Ammon's horn (tissue), 1 donor: Measurements from ENCODE around the gene TEX48.

Experiments
- DNase-seq: peaks from one replicate; pipeline ENCODE4 v3.0.0-alpha.2; 2016; ENCODE audit warnings: low spot score

The TEX48 gene

GRCh38 chr9:114681594-114682332 lies at the start of gene TEX48:
Gene TEX48 (minus strand): TSS chr9:114682192. CDS start chr9:114671723, 10,469 bp downstream.
- peak; percentile 71 for DNase-seq

DNA sequence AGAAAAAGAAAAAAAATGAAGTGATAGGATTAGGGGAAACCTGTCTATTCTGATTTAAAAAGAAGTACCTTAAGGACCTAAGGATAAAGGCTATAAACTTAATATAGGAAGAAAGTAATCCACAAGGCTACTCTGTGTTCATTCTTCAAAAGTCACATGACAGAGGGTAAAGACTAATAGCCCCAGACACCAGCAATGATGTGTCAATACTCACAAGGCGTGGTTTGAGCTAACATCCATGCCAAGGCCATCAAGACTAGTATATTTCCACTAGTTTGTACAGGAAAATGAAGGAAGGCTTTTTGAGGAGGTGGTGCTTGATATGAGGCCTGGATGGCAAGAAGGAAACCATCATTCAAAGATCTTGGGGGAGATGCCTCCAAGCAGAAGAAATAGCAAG lies 49.7 kb upstream of the TEX48 start:
- no peak for DNase-seq

- DNase-seq, result peak; percentile 46
Observed at GRCh38 chr9:114729706-114730105, 47.7 kb upstream of the TEX48 start.

- no peak for DNase-seq
Observed at GRCh38 chr9:114725930-114726329, 43.9 kb upstream of the TEX48 start.

- DNase-seq, result no peak
Observed at GRCh38 chr9:114724744-114725143, 42.8 kb upstream of the TEX48 start.

GRCh38 chr9:114723931-114724330 lies 41.9 kb upstream of the TEX48 start:
- DNase-seq, result no peak

DNA sequence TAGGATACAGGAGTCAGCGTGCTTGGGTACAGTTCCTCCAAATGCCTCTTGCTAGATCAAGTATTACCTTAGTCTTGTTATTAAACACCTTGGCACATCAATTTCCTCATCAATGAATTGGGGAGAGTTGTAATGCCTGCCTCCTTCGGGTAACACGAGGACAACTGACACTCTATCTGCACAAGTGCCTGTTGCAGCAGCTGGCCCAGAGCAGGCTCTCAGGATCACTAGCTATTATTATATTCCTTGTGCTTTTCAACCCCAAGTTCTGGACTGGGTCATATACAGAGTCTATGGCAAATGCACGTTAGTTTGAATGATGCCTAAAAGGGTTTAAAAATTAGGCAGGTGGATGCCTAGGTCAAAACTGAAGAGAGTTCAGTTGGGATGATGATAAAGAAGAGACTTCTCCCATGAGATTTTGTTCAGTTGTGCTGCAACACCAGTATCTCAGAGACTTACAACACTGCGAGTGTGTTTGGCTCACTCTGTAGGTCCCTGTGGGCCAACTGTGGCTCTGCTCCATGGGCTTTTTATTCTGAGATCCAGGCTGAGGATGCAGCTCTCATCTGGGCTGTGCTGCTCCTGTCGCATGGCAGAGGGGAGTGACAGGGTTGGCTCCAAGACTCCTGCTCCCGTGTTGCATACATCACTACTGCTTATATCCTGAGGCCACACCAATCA lies 41.1 kb upstream of the TEX48 start:
- DNase-seq, result no peak

DNA sequence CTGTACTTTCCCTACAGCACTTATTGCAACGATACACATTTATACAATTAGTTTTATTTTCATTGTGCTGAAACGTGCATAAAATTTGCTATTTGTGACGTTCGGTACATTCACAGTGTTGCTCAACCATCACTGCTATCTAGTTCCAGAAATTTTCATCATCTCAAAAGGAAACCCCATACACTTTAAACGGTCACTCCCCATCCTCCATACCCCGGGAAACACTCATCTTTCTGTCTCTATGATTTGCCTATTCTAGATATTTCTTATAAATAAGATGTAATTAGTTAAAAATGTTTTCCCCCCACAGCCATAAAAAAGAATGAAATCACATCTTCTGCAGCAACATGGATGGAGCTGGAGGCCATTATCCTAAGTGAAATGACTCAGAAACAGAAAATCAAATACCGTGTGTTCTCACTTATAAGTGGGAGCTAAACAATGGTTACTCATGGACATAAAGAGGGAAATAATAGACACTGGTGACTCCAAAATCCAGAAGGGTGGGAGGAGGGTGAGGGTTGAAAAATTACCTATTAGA lies 40.2 kb upstream of the TEX48 start:
- no peak for DNase-seq

DNA sequence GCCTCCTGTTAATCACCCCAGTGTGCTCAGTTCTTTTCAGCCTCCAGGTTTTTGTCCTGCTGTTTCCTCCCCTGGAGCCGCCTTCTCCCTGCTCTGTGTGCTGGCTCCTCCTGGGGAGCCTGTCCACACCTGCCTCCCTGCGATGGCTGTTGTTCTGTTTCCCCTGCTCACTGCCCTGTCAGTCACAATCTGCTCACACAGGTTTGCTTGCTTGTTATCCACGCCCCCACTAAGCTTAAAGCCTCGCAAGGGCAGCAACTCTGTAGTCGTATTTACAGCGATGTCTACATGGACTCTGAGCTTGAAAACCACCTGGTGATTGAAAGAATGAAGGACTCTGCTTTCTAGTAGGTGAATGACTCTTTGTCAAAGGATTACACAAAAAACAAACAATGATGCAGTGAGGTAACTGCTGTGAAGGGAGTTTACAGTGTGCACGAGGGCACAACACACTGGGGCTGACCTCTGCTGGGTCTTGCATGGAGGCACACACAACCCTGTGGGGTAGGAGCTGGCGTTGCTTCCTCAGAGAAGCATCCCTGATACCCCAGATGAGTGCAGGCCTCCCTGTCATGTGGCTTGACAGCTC lies 39.6 kb upstream of the TEX48 start:
- DNase-seq, result no peak

DNA sequence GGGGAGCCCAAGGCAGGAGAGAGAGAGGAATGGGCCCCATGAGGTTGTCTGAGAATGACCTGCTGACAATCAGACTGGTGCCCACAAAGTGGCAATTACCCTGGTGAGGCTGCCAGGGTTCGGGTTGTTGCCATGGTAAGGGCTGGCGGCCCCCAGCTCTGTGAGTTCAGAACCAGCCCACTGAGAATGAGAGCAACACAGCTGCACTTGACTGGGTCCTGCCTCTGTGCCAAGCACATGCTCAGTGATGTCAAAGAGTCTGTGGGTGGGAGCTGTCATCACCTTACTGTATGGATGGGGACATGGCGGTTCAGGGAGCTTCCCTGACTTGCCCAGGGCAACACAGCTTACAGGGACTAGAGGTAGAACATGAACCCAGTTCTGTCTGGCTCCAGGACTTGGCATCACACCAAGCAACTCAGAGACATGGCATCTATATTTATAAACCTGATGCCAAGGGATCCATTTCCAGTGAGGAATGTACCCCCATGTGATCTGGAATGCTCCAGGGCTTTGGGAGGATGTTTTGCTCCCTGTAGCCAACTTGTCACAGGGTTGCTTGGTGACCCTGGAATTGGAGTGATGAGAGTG lies 38.2 kb upstream of the TEX48 start:
- no peak for DNase-seq

DNA sequence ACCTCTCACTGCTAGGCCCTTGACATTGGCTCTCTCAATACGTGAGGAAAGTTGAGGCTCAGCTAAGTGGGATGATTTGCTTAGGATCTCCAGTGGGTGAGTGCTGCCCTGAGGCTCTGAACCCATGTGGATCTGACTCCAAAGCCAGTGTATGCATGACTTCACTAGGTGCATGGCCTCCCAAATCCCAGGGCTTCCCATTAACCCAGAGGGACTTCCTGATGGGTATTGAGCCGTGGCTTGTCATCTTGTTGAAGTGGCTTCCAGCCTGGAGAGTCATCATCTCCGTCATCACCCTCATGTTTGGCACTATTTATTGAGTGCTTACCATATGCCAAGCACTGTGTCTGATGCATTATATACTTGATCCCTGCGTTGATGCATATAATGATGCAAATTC lies 37.3 kb upstream of the TEX48 start:
- DNase-seq, result no peak

DNA sequence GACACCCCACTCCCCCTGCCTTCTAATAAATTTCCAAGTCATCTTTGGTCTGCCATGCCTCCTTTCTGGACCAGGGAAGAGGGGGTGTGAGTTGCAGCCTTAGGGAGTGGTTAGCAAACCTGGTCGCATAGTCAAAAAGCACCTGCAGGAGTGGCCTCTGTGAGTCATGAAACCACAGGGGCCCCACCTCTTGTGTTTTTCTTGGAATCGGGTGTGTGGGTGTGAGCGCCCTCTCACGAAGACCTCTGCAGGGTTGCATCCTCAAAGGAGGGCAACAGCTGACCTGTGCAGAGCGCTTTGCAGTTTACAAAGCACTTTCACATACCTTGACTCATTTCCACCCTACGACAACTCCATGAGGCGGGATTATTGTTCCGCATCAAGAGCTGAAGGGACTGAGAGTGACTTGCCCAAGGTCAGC lies 36.8 kb upstream of the TEX48 start:
- no peak for DNase-seq

- no peak for DNase-seq
Observed at GRCh38 chr9:114717908-114718486, 36.0 kb upstream of the TEX48 start.

DNA sequence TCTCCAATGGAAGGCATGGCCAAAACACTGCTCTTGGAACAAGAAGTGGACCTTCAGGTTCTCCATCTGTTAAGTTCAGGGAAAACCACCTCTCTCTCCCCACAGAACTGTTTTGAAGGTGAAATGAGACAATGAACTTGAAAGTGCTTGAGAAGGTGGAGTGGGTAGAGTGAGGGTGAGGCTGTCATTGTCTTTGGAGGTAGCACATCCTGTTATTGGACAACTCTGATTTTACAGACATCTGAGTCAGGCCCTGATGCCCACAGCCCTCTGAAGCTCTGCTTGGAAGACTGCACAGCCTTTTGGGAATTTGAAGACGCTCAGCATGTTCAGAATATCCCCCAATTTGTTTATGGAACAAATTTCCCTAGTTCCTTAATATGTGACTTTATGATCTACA lies 27.6 kb upstream of the TEX48 start:
- no peak for DNase-seq

DNA sequence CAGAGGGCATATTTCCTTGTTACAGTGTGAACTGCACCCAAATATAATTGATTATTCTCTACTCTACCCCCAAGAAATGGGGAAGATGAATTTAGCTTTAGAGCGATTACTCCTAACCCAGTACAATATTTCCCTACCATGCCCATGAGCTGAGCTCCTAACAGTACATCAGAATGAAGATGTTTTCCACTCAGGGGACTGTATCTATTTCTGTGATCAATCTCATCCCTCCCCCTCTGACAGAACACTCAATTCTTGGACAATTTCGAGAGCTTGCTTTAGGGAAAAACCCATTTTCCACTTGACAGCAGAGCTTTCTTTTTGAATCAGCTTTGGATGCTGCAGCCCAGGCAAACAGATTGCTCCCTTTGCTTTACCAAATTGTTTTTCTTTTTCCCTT lies 24.7 kb upstream of the TEX48 start:
- DNase-seq, result no peak

DNA sequence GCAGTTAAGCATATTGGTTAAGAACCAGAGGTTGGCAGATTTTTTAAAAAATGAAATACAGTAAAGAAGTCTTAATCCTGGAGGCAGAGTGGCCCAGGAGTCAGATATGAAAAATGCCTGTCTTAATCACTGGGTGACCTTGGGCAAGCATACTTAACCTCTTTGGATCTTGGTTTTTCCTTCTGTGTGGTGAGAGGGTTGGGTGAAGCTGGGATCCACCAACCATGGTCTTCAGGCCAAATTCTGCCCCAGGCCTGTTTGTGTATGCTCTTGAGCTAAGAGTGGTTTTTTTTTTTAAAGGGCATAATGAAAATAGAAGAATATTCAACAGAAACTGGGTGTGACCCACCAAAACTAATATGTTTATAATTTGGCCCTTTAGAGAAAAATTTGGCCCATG lies 20.0 kb upstream of the TEX48 start:
- DNase-seq, result no peak

GRCh38 chr9:114697951-114698351 lies 16.0 kb upstream of the TEX48 start:
- DNase-seq, result no peak

GRCh38 chr9:114696814-114697544 lies 15.0 kb upstream of the TEX48 start:
- DNase-seq, result no peak

- DNase-seq, result no peak
Observed at GRCh38 chr9:114695948-114696347, 14.0 kb upstream of the TEX48 start.

DNA sequence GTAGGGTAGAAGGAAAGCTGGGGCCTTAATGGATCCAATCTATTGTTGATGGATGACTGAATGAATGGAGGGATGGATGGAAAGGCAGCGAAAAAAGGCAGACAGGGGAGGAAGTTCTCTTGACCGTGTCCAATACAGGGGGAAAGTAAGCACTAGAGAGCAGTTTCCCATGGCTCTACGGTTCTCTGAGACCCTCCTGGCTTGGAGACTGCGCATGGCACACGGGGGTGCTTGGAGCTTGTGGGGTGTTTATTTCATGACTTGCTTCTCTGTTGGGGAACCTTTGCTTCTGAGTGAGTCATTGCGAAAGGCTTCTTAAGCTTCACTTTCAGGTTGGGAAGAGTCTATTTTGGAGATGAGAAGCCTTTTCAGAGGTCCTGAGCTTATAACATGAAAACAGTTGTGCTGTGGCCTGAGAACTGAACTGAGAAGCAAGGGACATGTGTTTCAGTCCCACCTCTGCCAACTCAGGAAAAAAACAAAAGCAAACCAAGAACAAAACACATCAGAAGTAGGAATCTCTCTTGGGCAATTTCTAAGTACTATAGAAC lies 12.8 kb upstream of the TEX48 start:
- no peak for DNase-seq

GRCh38 chr9:114694146-114694545 lies 12.2 kb upstream of the TEX48 start:
- no peak for DNase-seq
